WI38 (cell line): ENCODE results near the gene ACOT6.
"Not testable (repeated sequence)": the region's sequence is repeated elsewhere in the genome, so short reads cannot be mapped to it uniquely, and the experiment has no call there.

Experiments
- H3K4me3 ChIP-seq: 2 replicates; pipeline ENCODE4 v1.5.1; 2011; ENCODE audit warnings: low read depth, mild to moderate bottlenecking, control low read depth, low read length
- CTCF ChIP-seq: IDR thresholded peaks from 2 replicates; pipeline ENCODE4 v1.5.1; 2012; ENCODE audit warnings: low read depth, mild to moderate bottlenecking, control low read depth, low read length

Gene ACOT6

DNA sequence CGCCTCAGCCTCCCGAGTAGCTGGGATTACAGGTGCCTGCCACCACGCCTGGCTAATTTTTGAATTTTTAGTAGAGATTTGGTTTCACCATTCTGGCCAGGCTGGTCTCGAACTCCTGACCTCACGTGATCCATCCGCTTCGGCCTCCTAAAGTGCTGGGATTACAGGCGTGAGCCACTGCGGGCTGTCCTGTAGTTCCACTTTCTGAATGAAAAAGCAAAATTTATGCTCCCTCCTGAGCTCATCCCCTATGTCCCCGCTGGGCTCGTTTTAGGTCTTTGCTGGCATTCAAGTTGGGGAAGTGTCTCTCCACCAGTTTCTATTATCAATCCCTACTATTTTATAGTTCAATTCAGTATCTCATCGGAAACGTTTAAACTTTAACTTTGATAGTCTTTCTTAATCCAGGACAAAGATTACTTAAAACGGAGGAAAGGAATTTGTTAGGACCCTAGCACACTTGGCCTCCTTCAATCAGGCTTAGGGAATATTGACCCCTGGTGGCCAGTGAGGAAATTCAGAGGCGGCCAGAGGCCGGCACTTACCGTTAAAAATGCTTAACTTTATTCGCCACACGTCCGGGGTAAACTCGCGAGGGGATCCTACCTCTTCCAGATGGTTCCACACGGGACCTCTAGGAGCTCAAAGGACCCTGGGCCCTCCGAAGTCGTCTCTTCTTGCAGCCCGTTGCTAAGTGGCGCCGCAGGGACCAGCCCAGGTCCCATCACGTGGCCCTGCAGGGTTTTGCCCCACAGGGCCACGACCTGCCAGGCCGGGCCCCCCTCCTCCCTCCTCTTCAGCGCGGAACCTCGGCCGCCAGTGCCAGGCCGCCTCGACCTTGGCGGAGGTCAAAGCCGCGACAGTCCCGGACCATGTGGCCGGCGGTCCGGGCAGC lies 21.0 kb downstream of the ACOT6 start:
- peak; percentile 92 for TF ChIP-seq CTCF
- H3K4me3 ChIP-seq, result peak overlapping the region; percentile 40

DNA sequence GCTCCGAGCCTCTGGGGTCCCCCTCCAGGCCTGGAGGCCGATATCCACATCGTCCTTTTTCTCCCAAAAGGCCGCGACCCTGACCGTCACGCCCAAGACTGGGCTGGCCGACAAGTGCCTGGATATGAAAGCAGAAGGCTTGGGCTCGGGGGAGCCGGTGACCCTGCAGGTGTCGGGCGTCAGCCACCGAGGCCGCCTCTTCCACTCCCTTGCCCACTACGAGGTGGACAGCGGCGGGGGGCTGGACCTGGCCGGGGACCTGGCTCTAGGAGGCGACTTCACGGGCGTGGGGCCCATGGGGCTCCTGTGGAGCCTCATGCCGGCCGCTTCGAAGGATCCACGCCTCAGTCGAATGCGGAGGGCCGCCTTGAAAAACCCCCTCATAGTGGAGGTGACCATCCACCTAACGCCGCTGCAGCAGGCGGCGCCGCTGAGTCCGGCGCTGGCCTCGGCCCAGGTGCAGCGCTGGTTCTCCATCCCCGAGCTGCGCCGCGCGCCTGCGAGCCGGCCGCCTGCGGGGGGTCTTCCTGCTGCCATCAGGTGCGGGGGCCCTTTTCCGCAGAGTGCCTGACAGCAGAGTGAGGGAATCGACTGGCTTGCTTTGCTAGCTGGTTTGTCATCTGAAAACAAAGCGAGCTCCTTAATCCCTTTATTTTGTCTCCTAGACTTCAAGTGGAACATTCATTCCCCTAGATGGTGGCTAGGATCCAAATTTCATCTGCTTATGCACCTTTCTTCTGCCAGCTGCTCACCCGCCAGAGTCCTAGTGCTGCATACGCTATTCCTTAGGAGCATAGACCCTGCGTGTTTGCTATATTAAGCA lies 21.9 kb downstream of the ACOT6 start:
- peak overlapping the region; percentile 40 for H3K4me3 ChIP-seq
- no peak for TF ChIP-seq CTCF

DNA sequence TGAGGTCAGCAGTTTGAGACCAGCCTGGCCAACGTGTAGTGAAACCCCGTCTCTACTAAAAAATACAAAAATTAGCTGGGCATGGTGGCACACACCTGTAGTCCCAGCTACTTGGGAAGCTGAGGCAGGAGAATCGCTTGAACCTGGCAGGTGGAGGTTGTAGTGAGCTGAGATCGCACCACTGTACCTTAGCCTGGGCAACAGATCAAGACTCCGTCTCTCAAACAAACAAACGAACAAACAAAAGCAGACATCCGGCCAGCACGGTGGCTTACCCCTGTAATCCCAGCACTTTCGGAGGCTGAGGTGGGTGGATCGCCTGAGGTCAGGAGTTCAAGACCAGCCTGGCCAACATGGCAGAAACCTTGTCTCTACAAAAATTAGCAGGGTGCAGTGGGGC lies 24.0 kb downstream of the ACOT6 start:
- not testable (repeated sequence) for H3K4me3 ChIP-seq

DNA sequence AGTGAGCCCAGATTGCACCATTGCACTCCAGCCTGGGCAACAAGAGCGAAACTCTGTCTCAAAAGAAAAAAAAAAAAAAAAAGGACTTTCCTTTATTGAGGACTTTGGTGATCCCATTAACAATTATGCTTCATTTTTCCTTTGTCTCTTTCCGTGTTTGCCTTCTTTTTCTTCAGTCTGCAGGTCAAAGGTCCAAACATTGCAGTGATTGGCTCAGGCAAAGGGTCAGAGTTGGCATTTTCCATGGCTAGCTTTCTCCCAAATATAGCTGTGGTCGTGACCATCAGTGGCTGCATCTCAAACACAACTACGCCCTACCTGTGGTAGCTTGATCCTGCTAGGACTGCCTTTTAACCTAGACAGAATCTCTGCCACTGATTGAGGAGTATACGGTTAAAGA lies 25.5 kb downstream of the ACOT6 start:
- no peak for TF ChIP-seq CTCF
- no peak overlapping the region for H3K4me3 ChIP-seq

DNA sequence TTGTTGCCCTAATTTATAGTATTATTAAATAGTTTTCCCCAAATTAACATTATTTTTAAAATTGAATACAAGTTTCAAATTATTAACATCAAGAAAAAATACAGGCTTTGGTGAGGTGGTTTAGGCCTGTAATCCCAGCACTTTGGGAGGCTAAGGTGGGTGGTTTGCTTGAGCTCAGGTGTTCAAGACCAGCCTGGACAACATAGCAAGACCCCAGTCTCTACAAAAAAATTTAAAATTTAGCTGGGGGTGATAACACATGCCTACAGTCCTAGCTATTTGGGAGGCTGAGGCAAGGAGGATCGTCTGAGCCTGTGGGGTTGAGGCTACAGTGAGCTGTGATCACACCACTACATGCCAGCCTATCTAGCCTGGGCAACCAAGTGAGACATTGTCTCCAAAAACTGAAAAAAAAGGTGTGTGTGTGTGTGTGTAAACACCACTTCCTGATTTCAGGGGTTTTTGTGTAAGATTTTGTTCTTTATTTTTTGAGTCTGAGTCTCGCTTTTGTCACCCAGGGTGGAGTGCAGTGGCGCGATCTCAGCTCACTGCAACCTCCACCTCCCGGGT lies 28.6 kb downstream of the ACOT6 start:
- no peak for TF ChIP-seq CTCF
- H3K4me3 ChIP-seq, result no peak overlapping the region

DNA sequence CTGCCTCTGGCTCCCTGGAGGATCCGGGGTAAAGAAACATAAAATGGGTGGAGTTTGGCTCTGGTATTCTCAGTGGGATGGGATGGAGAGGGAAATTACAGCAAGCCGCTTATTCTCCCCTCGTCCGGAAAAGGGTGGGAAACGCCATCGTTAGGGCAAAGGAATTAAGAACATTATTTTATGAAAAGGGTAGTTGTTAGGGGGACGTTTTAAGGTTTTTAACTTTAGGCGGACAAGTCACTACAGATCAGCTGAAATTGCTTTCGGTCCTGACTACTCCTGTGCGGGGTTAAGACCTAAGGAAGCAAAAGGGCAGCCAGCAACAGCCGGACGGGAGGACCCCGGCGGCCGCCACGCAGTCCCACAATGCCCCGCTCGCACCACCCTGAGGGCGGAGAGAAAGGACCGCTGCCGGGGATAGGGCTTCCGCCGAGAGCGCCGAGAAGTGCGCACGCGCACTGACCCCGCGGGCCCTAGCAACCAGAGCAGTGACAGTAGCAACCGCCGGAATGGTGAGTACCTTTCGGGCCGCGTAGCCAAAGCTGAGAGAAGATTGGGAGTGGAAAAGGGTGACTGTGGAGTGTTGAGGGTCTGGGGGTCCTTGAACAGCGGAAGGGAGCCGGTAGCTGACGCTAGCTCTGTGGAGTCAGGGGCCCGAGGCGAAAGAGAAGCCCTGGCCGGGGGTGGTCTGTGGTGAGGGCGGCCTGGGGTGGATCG lies 32.4 kb downstream of the ACOT6 start, which contains the start of gene DNAL1:
Gene DNAL1, plus strand, starts transcription at position 456 of the 717 bp plus-strand sequence. Its CDS starts 54 bp downstream, at position 510.
- TF ChIP-seq CTCF, result no peak
- H3K4me3 ChIP-seq, result peak within 1 kb of the TSS; percentile 97

GRCh38 chr14:73645248-73645610 lies 32.9 kb downstream of the ACOT6 start:
- H3K4me3 ChIP-seq, result peak overlapping the region; percentile 97
- no peak for TF ChIP-seq CTCF
